Suppressor macrophage treated with lipopolysaccharide for 4 hours (primary cell): ENCODE results near the gene MADD.

ENCODE experiments used
- DNase-seq: peaks from one replicate; pipeline ENCODE4 v3.0.0-alpha.2; 2020

Gene MADD

GRCh38 chr11:47360341-47360740, 90.4 kb downstream of the MADD start:
- DNase-seq = no peak

DNA sequence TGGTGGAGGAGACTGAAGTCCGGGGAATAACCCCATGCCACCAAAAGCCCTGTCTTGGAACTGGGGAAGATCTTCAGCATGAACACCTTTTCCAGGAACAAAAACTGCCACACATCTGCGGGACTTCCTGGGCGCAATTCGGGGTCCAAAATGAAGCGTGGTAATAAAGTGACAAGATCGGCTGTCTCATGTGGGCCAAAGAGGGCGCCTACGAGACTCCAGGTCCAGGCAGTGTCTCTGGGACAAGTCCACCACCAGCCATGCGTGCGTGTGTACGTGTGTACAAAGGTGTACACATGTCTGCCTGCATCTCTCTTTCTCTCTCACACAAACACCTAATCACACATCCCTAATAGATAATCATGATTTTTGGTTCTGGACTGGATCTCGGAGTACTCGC, 91.5 kb downstream of the MADD start:
- no peak for DNase-seq

GRCh38 chr11:47366020-47366490, 96.1 kb downstream of the MADD start:
- no peak for DNase-seq

DNA sequence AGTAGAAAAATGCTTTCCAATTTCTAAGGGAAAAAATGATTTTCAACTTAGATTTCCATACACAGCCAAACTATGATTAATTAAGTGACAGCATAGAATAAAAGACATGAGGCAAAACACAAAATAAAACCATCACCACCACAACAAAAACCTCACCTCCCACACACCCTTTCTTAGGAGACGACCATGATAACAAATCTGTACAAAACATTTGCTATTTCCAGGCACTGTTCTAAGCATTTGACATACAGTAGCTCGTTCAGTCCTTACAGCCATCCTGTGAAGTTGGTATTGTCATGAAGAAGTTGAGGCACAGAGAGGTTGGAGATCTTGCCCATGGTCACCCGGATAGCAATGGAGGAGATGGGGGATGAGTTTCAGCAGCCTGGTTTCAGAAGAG, 99.7 kb downstream of the MADD start:
- DNase-seq = no peak

GRCh38 chr11:47372422-47372821, 102.5 kb downstream of the MADD start:
- DNase-seq = no peak

- DNase-seq = peak; percentile 89
These were observed 104.2 kb downstream of the MADD start for GRCh38 chr11:47373876-47374719.

GRCh38 chr11:47374720-47375019, 104.7 kb downstream of the MADD start:
- no peak for DNase-seq

- peak; percentile 63 for DNase-seq
These were observed 105.1 kb downstream of the MADD start for GRCh38 chr11:47375020-47375419.

- no peak for DNase-seq
These were observed 105.7 kb downstream of the MADD start for GRCh38 chr11:47375546-47376085.

GRCh38 chr11:47376107-47376524, 106.2 kb downstream of the MADD start:
- no peak for DNase-seq

GRCh38 chr11:47376525-47377371, 106.8 kb downstream of the MADD start:
- DNase-seq = peak; percentile 89

GRCh38 chr11:47377571-47378009, 107.7 kb downstream of the MADD start:
- DNase-seq = peak; percentile 58

GRCh38 chr11:47378010-47378835, 108.3 kb downstream of the MADD start, which contains the start of gene SPI1:
SPI1 (minus strand) TSS chr11:47378547; CDS start chr11:47378353, 194 bp downstream.
- DNase-seq = peak; percentile 94

DNA sequence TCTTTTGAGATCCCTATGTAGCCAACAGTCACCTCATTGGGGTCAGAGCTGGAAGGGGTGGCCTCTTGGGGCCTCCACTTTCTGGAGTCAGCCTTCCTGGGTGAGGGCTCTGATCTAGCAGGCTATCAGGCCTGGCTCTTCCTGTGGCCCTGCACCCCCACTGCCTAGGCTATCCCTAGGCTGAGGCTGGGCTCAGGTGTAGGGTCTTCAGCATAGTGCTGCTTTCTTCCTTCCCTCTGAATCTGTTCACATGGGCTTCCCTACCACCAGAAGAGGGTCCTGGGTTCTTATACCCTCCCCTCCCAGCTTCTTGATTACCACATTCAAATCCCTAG, 108.9 kb downstream of the MADD start:
- DNase-seq = no peak

DNA sequence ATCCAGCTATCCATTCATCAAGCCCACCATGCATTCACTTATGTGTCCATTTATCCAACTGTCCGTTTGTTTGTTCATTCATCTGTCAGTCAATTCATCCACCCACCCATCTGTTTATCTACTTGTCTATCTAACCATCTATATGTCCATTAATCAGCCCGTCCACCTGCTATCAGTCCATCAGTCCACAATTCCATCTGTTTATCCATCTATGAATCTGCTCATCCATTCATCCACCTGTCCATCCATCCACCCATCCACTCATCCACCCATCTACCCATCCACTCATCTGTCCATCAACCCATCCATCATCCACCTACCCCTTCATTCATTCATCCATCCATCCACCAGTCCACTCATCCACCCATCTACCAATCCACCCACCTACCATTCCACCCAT, 109.4 kb downstream of the MADD start:
- no peak for DNase-seq
